Rectal smooth muscle tissue (tissue), 1 donor: ENCODE measurements around the gene ADIG.

Experiments
- H3K27ac ChIP-seq: one replicate; pipeline ENCODE4 v1.7.0; 2013; ENCODE audit warnings: low read depth, low read length, inconsistent platforms
- H3K27me3 ChIP-seq: one replicate; pipeline ENCODE4 v1.7.0; 2013; ENCODE audit warnings: low read length; ENCODE audit not compliant: control insufficient read depth, insufficient read depth
- H3K36me3 ChIP-seq: one replicate; pipeline ENCODE4 v1.7.0; 2013; ENCODE audit warnings: low read length; ENCODE audit not compliant: control insufficient read depth, insufficient read depth
- H3K4me1 ChIP-seq: one replicate; pipeline ENCODE4 v1.7.0; 2013; ENCODE audit warnings: low read length; ENCODE audit not compliant: control insufficient read depth, insufficient read depth
- H3K4me3 ChIP-seq: one replicate; pipeline ENCODE4 v1.7.0; 2013; ENCODE audit warnings: low read length
- H3K9ac ChIP-seq: one replicate; pipeline ENCODE4 v1.7.0; 2013; ENCODE audit warnings: low read length

ADIG gene

DNA sequence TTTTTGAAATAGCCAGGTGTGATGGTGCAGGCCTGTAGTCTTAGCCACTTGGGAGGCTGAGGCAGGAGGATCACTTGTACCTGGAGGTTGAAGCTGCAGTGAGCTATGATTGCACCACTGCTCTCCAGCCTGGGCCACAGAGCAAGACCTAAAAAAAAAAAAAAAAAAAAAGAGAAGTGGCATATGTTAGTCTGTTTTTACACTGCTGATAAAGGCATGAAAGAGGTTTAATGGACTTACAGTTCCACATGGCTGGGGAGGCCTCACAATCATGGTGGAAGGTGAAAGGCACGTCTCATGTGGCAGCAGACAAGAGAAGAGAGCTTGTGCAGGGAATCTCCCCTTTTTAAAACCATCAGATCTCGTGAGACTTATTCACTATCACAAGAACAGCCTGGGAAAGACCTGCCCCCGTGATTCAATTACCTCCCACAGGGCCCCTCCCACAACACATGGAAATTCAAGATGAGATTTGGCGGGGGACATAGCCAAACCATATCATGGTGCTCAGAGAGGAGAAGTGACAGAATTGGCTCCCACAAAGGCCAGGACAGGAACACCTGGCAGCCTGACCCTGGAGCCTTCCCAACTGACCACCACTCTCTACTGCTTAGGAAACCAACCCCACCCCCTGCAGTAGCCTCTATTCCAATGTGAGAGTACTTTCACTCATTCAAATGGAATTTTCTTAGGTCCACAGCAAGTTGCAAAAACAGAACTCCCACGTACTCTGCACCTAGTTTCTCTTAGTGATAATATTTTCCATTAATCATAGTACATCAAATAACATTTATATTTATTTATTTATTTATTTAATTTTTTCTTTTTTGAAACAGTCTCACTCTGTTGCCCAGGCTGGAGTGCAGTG, 50.4 kb downstream of the ADIG start:
- Histone ChIP-seq H3K4me1 (no peaks in the 10 kb centered on the region), H3K27me3 (no peaks in the 10 kb centered on the region), H3K4me3 (no peak overlapping the region), H3K36me3 (no peaks in the 10 kb centered on the region), H3K27ac (no peak overlapping the region), H3K9ac (no peak overlapping the region)

DNA sequence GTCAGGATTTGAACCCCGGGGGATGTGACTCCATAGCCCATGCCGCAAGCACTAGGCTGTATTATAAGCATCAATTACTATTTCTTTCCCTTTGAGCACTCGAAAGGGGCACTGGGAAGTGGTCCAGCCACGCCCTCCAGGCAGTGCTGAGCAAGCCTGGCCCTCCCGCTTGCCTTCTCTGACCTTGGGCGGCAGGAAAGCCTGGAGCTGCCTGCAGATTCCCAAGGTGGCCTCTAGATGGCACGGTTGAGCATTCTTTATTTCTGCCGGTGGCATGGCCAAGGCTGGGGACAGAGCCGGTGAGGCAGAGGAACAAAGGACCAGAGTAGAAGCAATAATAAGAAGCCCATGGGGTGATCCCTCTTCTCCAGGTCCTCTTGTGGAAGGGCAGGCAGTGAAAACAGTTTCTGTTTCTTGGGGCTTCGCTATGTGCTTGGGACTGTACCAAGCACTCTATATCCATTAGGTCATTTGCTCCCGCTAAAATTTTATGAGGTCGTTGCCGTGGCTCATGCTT, 52.6 kb downstream of the ADIG start:
- H3K9ac ChIP-seq: no peak overlapping the region
- no peak overlapping the region for H3K27ac ChIP-seq
- no peak overlapping the region for H3K4me3 ChIP-seq
- no peaks in the 10 kb centered on the region for H3K27me3 ChIP-seq
- no peaks in the 10 kb centered on the region for H3K4me1 ChIP-seq
- H3K36me3 ChIP-seq: no peaks in the 10 kb centered on the region

DNA sequence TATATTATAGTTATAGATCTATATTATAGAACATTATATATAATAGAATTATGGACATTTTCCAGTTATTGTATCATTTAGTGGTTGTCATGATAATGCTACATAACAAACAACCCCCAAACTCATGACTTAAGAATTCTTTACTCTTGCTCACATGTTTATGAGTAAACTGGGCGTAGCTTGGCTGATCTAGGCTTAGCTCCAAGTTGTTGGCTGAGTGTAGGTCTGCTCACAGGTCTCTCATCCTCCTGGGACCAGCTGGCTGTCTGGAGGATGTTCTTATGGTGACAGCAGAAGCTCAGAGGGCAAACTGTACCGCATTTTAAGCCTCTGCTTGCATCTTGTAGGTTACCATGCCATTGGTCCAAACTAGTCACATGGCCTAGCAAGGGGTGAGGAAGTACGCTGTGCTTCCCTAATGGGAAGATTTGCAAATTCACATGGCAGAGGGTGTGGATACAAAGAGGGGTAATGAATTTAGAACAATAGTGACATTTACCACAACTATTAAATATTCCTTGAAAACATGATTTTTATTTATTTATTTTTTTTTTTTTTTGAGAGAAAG, 54.8 kb downstream of the ADIG start:
- H3K36me3 ChIP-seq: no peaks in the 10 kb centered on the region
- H3K4me3 ChIP-seq: no peak overlapping the region
- H3K27ac ChIP-seq: no peak overlapping the region
- H3K27me3 ChIP-seq: no peaks in the 10 kb centered on the region
- no peaks in the 10 kb centered on the region for H3K4me1 ChIP-seq
- no peak overlapping the region for H3K9ac ChIP-seq
